Measurements from ENCODE around the gene CABCOCO1. TPM values are rescaled to one million over a fixed set of nuclear protein-coding genes. Genes with fewer than 3 reads are reported as not detected.

The CABCOCO1 gene
- total RNA-seq, 1 experiment from 2014 or later, result 0.57 TPM

- no peak for DNase-seq (ENCODE audit: low read depth)
Observed at GRCh38 chr10:61784354-61785133, 121.8 kb downstream of the CABCOCO1 start.

- no peak for DNase-seq (ENCODE audit: low read depth)
Observed at GRCh38 chr10:61785473-61786105, 122.9 kb downstream of the CABCOCO1 start.

GRCh38 chr10:61786728-61787127 lies 124.0 kb downstream of the CABCOCO1 start:
- DNase-seq (ENCODE audit: low read depth), result peak; percentile 53

- no peak for DNase-seq (ENCODE audit: low read depth)
Observed at GRCh38 chr10:61787170-61787569, 124.4 kb downstream of the CABCOCO1 start.

GRCh38 chr10:61789031-61789430 lies 126.3 kb downstream of the CABCOCO1 start:
- DNase-seq (ENCODE audit: low read depth), result no peak

GRCh38 chr10:61791216-61791615 lies 128.5 kb downstream of the CABCOCO1 start:
- no peak for DNase-seq (ENCODE audit: low read depth)

GRCh38 chr10:61792097-61792716 lies 129.5 kb downstream of the CABCOCO1 start:
- no peak for DNase-seq (ENCODE audit: low read depth)

GRCh38 chr10:61792921-61793320 lies 130.2 kb downstream of the CABCOCO1 start:
- no peak for DNase-seq (ENCODE audit: low read depth)

- peak; percentile 65 for DNase-seq (ENCODE audit: low read depth)
Observed at GRCh38 chr10:61793760-61794703, 131.3 kb downstream of the CABCOCO1 start.

GRCh38 chr10:61795147-61795546 lies 132.4 kb downstream of the CABCOCO1 start:
- no peak for DNase-seq (ENCODE audit: low read depth)

- DNase-seq (ENCODE audit: low read depth), result no peak
Observed at GRCh38 chr10:61795551-61795950, 132.8 kb downstream of the CABCOCO1 start.

GRCh38 chr10:61796785-61797184 lies 134.1 kb downstream of the CABCOCO1 start:
- DNase-seq (ENCODE audit: low read depth), result no peak

- DNase-seq (ENCODE audit: low read depth), result no peak
Observed at GRCh38 chr10:61797304-61798153, 134.8 kb downstream of the CABCOCO1 start.

- DNase-seq (ENCODE audit: low read depth), result no peak
Observed at GRCh38 chr10:61798713-61799112, 136.0 kb downstream of the CABCOCO1 start.

- DNase-seq (ENCODE audit: low read depth), result no peak
Observed at GRCh38 chr10:61801484-61801883, 138.8 kb downstream of the CABCOCO1 start.

- DNase-seq (ENCODE audit: low read depth), result no peak
Observed at GRCh38 chr10:61803269-61803668, 140.5 kb downstream of the CABCOCO1 start.

- DNase-seq (ENCODE audit: low read depth), result no peak
Observed at GRCh38 chr10:61804414-61804813, 141.7 kb downstream of the CABCOCO1 start.

GRCh38 chr10:61805091-61805490 lies 142.4 kb downstream of the CABCOCO1 start:
- DNase-seq (ENCODE audit: low read depth), result no peak

GRCh38 chr10:61810263-61810662 lies 147.5 kb downstream of the CABCOCO1 start:
- DNase-seq (ENCODE audit: low read depth), result no peak

- no peak for DNase-seq (ENCODE audit: low read depth)
Observed at GRCh38 chr10:61812052-61812721, 149.5 kb downstream of the CABCOCO1 start.

Measured in Daoy (cell line).